Measurements from ENCODE around the gene AIFM3. TPM values are rescaled to one million over a fixed set of nuclear protein-coding genes. Genes with fewer than 3 reads are reported as not detected.
A peak's percentile ranks its signal among the peaks of the same experiment; 100 is the strongest.

AIFM3 gene
- total and polyA plus RNA-seq, 2 experiments from 2014 or later = 0.45 to 1.5 TPM

DNA sequence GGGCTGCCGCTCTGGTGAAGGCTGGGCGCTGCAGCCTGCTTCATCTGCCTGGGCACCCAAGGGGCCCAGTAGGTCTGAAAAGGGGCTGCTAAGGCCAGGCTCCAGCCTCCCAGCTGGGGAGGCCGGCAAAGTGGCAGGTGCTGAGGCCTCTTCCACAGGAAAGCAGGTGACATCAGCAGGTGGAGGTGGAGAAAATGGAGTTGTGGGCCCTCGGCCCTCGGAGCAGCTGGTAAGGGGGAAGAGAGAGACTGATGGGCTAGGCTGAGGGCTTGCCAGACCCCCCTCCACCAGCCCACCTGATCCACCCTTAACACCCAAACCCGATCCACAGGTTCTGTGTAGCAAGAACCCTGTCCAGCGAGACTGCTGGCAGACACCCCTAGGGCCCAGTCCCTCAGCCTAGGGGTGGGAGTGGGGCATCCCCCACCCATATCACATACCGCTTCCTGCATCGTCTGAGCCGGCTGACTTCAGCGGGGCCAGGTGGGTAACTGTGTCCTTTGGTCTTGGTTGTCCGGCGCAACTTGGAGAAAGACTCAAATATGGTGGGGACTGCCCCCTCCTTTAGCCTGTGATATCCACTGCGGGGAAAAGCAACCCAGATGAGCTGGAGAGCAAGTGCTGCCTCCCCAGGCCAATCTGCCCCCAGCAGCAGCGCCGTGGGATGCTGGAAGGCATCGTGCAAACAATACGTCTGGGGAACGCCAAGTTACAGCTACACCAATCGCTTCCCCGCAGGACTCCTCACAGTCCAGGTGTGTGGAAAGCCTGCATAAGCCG lies 33.3 kb downstream of the AIFM3 start:
- no peaks in the 10 kb centered on the region for H4K20me1 ChIP-seq (replicated peaks; ENCODE audit: insufficient read depth)
- Mint-ChIP-seq H3K27me3 (ENCODE audit: insufficient read depth, low read depth, poor library complexity) (peaks cover 12% of the 10 kb centered on the region), H3K36me3 (ENCODE audit: low read depth) (peaks cover 20% of the 10 kb centered on the region; the same call in 1 of the 3 replicates), H3K27ac (no peak overlapping the region), H3K9me3 (no peaks in the 10 kb centered on the region), H3K4me1 (peaks cover 8% of the 10 kb centered on the region; the same call in 2 of the 3 replicates), H3K4me3 (peak overlapping the region; percentile 91)
- H2AFZ ChIP-seq = no peak overlapping the region
- no peaks in the 10 kb centered on the region for H3K36me3 ChIP-seq (ENCODE audit: insufficient read depth)
- TF ChIP-seq JUNB (IDR thresholded peaks at IDR 0.05; ENCODE audit: unreplicated experiment) (no peak), ZNF331 (CRISPR knock-in tag; IDR thresholded peaks at IDR 0.05; ENCODE audit: low read depth) (no peak), EZH2 (IDR thresholded peaks at IDR 0.05; ENCODE audit: low read depth, unreplicated experiment) (no peak), POLR2AphosphoS5 (IDR thresholded peaks at IDR 0.05; ENCODE audit: low read depth) (no peak)
- TF ChIP-seq, protein P1, sequence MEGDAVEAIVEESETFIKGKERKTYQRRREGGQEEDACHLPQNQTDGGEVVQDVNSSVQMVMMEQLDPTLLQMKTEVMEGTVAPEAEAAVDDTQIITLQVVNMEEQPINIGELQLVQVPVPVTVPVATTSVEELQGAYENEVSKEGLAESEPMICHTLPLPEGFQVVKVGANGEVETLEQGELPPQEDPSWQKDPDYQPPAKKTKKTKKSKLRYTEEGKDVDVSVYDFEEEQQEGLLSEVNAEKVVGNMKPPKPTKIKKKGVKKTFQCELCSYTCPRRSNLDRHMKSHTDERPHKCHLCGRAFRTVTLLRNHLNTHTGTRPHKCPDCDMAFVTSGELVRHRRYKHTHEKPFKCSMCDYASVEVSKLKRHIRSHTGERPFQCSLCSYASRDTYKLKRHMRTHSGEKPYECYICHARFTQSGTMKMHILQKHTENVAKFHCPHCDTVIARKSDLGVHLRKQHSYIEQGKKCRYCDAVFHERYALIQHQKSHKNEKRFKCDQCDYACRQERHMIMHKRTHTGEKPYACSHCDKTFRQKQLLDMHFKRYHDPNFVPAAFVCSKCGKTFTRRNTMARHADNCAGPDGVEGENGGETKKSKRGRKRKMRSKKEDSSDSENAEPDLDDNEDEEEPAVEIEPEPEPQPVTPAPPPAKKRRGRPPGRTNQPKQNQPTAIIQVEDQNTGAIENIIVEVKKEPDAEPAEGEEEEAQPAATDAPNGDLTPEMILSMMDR (conservative IDR thresholded peaks at IDR 0.05; ENCODE audit: low read depth in 2 of 2) = no peak
- TF ChIP-seq, protein P2, sequence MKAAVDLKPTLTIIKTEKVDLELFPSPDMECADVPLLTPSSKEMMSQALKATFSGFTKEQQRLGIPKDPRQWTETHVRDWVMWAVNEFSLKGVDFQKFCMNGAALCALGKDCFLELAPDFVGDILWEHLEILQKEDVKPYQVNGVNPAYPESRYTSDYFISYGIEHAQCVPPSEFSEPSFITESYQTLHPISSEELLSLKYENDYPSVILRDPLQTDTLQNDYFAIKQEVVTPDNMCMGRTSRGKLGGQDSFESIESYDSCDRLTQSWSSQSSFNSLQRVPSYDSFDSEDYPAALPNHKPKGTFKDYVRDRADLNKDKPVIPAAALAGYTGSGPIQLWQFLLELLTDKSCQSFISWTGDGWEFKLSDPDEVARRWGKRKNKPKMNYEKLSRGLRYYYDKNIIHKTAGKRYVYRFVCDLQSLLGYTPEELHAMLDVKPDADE (IDR thresholded peaks at IDR 0.05) = no peak
- TF ChIP-seq, protein P3, sequence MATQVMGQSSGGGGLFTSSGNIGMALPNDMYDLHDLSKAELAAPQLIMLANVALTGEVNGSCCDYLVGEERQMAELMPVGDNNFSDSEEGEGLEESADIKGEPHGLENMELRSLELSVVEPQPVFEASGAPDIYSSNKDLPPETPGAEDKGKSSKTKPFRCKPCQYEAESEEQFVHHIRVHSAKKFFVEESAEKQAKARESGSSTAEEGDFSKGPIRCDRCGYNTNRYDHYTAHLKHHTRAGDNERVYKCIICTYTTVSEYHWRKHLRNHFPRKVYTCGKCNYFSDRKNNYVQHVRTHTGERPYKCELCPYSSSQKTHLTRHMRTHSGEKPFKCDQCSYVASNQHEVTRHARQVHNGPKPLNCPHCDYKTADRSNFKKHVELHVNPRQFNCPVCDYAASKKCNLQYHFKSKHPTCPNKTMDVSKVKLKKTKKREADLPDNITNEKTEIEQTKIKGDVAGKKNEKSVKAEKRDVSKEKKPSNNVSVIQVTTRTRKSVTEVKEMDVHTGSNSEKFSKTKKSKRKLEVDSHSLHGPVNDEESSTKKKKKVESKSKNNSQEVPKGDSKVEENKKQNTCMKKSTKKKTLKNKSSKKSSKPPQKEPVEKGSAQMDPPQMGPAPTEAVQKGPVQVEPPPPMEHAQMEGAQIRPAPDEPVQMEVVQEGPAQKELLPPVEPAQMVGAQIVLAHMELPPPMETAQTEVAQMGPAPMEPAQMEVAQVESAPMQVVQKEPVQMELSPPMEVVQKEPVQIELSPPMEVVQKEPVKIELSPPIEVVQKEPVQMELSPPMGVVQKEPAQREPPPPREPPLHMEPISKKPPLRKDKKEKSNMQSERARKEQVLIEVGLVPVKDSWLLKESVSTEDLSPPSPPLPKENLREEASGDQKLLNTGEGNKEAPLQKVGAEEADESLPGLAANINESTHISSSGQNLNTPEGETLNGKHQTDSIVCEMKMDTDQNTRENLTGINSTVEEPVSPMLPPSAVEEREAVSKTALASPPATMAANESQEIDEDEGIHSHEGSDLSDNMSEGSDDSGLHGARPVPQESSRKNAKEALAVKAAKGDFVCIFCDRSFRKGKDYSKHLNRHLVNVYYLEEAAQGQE (IDR thresholded peaks at IDR 0.05; ENCODE audit: unreplicated experiment) = no peak
- ATAC-seq (no peak), DNase-seq (ENCODE audit: low spot score) (no peak)
- H3K4me2 ChIP-seq = peak overlapping the region; percentile 96
- H3K79me2 ChIP-seq (replicated peaks; ENCODE audit: insufficient read depth) = 0 out of 2 replicates have a peak, but pooled peaks cover 4% of the 10 kb centered on the region
- peaks cover 10% of the 10 kb centered on the region; the same call in 1 of the 2 replicates for H3F3A ChIP-seq (replicated peaks; ENCODE audit: low read depth)
- H3K4me1 ChIP-seq (ENCODE audit: insufficient read depth) = peaks cover 9% of the 10 kb centered on the region
- no peaks in the 10 kb centered on the region for H3K9me2 ChIP-seq (ENCODE audit: insufficient read depth)
- H3K27ac ChIP-seq (ENCODE audit: low read depth) = no peak overlapping the region
- H3K4me3 ChIP-seq = peak overlapping the region; percentile 87
- H3K27me3 ChIP-seq (ENCODE audit: insufficient read depth) = no peaks in the 10 kb centered on the region
